NCI-H345 treated with DMSO at 0.1 percent for 48 hours (cell line): ENCODE results near the gene NUAK1.

Source experiments
- DNase-seq: peaks from one replicate; lab custom pipeline; 2025; ENCODE audit not compliant: unreplicated experiment; lab: John Stamatoyannopoulos, UW

NUAK1 gene

DNA sequence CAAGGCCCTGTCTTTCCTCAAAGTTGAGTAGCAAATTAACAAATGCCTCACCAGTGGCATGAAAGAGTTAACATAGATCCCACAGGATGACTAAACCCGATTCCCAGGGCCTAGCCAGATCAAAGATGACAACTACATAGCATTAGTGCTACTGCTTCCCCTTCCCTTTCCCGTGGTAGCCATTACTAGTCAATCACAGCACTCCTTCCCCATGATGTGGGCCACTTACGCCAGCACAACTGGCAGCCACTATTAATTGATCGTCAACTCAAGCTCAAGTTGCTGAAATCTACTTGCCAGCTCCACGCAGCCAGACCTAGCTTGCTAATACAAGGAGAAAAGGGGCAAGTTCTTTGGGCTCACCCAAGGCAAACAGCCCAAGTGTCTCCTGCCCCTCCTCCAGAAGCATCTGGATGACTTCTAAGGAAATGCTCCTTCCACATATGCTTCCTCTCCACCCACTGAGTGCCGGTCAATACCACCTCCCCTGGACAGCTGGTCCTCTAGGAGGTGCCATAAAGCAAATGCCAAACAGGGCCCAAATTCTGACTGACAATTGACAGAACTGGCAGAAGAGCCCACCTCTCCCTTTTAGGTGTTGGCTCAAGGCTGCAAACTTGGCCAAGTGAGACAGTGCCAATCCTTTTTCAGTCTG, 72.6 kb downstream of the NUAK1 start:
- DNase-seq, result no peak

DNA sequence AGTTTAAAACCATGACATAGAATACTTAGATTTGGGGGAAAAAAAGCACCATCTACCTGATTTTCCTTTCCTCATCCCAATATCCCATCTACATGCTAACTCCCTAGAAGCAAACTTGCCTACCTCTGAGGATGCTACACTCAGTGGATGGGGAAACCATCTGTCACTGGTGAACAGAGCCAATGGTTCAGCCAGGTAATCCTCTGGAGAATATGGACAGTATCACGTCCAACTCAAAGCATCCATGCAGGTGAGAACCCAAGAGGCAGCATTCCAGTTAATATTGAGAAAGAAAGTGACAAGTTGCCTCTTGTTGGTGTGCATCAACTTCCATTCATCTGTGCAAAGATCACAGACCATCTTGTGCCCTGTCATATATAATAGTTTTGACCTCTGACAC, 73.2 kb downstream of the NUAK1 start:
- no peak for DNase-seq

DNA sequence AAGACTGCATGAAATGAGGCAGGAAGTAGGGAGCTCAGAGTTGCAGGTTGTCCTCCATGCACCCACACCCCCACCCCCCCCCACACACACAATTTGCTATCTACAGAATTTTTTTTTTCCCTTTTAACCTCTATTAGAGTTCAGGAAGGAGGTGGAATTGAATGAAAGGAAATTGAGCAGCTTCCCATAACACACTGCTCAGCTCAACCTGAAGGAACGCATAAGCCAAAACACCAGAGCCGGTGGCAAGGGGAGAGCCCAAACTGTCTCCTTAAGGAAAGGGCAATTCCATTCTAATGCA, 74.1 kb downstream of the NUAK1 start:
- DNase-seq, result no peak

DNA sequence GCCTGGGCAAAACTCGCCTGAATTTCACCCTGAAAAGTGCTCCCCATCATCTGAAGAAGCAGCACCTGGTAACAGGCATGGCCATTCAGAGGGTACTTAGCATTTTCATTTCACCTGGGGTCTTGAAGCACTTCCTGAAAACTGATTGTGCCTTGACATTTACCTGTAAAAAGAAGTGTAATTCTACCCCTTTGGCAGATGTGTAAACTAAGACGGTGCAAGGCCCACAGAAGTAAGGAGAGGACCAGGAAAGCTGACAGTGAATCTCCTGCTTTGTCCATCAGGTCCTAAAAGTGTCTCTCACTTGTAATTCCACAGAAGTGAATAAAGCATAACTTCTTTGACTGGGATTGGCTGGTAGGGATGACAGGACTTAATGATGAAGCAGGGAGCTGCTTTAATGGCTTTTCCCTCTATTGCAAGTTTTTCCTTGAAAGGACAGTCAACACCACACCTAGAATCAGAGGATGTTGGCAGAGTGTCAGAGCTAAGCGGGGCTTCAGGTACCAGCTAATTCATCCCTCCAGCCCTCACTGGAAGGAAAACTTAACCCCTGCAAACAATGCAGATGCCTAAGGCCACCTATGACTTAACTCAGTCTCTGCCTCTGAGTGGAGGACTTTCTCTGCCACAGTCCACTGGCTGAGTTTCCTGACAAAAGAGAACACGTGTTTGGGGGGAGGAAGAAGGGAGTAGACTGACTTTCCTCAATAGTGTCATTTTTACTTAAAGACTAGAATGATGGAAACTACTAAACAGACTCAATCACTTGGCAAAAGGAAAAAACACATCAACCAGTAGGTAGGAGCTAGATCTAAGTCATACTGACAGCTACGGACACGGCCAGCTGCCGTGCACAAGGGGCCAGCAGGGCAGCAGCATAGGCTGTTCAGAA, 74.7 kb downstream of the NUAK1 start:
- DNase-seq, result no peak

DNA sequence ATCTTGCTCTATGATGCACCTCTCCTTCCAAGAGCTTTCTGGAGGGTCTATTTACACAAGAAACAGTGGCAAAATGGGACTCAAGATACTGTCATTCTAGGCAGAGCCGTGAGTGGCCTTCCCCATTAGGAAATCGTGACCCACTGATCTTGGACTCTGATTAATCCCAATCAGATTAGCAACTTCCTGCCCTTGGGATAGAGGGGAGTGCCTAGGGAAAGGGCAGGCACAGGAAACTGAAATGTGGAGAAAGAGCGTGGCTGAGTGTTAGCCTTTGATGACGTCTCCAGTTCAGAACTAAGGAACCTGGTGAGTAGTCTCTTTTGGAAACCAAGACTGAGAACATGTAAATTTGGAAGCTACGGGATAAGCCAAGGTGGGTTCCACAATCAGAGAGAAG, 76.1 kb downstream of the NUAK1 start:
- no peak for DNase-seq

DNA sequence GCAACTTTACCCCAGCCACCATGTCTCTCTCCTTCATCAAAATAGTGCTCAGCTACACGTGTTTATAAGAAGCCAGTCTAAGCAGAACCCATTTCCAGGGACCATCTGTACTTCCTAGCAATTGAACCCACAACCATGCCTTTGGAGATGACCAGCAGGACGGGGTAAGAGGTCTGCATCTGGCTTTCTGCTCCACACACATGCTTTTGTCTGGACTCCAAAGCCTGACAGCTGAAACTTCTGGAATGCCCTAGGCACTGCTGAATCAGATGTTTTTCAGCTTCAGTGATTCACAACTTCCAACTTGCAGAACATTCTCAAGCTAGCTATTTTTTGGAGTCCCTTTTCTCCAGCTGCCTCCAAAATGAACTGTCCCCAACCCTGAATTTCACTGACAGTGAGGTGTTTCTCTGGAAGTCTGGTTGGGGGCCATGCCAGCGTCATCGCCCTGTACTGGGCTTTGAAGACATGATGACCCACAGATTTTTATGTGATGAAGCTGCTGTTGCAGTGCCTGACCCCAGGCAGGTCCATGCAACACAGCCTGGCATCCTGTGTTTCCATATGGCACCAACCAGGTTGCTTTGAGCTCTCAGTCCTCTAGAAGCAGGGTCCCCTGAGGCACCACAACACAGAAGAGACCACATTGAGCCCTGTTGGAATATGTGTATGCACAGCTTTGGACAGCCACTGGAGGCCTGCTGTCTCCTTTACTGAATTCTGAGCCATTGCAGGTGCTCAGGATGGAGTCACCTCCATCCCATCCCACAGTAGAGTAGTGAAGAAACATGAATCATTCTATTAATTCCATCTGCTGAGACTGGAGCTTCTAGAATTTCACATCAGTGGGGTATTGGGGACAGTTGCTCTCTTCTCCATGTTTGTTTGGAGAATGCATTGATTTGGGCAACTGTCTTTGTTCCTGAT, 80.2 kb downstream of the NUAK1 start:
- no peak for DNase-seq

DNA sequence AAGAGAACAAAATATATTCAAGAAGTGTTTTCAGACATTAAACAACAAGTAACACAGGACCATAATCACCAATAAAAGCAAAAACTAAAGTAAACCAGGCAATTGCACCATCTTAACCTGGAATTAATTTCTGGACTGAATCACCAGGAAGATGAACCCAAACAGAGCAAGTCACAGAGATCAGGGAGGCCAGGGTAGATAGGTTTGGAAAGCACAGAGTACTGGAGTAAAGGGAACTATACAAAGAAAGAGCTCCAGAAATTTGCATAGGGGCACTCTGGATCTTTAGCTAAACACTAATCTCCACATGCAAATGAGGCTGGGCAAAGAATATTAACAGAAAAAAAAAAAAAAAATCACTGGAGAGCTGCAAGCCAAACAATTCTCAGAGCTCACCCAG, 84.7 kb downstream of the NUAK1 start:
- DNase-seq, result no peak

DNA sequence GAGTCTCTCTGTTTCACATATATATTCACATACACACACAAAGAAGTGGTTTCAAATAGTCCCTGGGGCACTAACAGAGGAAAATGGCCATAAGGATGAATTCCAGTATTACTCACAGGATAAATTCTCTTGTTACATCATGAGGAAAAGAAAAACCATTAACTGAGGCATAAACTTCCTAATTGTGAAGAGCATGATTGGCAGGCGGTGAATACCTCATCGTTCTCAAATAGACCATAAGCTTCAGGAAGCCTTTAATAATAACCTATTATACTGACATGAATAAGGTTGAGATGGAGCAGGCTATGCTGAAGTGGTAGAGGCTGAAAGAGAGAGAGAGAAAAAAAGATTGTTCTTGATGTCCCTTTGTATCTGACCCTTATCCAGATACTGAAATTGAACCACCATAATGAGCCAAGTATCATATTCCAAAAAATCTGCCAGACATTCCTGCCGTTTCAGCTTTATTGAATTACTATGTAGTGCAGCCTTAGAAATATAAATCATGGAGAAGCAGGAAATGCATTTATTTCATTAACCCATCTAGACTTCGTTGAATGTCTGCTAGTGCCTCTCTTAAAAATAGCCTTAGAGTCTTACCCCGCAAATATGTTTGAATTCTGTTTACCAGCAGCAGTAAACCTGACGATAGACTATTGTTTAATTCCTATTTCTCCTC, 86.8 kb downstream of the NUAK1 start:
- DNase-seq, result no peak

DNA sequence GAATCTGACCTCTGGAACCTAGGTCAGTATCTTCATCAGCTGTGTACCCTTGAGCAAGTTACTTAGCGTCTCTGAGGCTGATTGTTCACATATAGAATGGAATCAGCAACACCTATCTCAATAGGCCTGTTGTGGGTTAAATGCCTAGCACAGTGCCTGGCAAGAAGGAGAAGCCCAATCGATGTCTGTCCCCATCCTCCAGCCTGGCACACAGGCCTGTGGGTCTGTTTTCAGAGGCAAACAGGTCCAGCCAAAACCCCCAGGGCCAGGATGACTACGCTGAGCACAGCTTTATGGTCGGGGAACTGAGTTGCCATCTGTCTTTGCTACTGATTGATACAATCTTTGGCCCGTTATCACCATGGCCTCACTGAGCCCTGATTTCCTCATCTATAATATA, 89.2 kb downstream of the NUAK1 start:
- DNase-seq, result no peak

DNA sequence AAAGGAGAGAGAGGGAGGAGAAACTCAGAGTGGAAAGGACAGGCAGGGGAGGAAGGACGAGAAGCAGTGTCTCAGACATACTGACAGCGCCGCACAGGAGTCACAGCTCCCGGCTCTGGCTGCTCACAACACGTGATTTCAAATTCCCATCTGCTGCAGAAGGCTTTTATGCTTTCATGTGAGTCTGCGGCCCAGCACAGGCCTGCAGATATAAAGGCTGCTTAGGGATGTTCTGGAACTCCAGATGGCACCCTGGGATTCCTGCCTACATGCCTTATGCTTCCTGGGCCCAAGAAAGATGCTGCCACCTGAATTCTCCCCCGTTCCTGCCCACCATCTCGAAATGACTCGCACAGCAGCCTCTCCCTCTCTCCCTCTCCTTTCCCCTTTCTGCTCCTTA, 89.6 kb downstream of the NUAK1 start:
- no peak for DNase-seq

DNA sequence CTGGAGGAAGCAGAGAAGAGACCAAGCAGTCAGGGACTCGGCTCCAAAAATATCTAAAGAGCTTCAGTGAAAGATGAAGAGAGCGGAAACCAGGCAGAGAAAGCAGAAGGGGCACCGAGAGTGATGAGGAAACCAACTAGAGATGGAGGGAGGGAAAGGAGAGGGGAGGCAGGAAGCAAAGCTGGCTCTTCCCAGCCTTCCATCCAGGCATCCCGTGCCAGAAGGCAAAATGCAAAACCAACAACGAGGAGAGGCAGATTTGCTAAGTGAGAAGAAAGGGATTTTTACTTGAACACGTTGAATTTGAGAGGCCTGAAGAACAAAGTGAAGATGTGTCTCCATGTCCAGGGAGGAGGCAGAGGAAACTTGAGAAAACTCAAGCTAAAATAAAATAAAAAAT, 90.1 kb downstream of the NUAK1 start:
- no peak for DNase-seq

DNA sequence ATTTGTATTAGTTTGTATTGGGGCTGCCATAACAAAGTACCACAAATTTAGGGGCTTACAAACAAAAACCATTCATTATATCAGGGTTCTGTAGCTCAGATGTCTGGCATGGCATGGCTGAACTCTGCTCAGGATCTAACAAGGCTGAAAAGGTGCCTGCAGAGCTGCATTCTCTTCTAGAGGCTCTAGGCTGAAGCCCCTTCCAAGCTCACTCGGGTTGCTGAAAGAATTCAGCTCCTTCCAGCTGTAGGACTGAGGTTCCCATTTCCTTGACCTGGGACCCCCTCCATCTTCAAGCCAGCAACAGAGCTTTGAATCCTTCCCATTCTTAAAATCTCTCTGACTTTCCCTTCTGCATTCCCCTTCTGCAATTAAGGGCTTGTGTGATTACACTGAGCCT, 90.7 kb downstream of the NUAK1 start:
- no peak for DNase-seq

DNA sequence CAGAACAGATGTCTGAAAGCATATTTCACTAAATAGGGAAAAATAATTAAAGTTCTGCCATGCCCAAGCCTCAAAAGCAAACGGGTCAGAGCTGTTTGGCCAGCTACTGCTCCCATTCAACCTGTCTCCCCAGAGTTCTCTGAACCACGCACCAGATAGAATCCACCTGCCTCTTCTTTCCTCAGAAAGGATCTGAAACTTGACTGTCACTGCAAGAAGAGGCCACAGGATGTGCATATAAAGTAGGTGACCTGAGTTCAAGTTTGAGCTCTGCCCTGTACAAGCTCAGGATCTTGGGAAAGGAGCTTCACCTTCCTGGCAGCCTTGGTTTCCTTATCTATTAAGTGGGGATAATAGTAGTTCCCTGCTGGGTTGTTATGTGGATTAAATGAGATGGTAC, 91.8 kb downstream of the NUAK1 start:
- DNase-seq, result no peak

DNA sequence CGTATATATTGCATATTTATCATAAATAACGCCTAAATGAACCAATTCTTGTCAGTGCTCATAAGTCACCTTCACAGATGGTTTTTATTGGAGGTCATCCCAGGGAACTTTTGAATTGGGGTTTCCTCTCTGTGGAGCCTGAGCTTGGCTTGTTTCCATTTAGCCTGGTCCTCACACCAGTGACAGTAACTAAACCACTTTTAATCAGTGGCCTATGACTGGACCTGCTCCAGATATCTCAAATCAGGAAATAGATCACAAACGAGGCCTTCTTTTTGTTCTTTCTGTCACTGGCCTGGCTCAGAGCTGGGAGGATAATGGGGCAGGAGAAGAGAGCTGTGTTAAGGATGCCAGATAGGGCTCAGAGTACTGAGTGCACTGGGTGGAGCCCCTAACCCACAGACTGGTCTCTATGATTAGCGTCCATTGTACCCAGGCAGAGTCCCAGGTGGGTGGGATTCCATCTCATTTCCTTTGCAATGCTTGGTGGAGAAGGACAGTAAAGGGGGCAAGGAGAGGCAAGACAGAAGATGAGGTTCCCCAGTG, 92.4 kb downstream of the NUAK1 start:
- DNase-seq, result no peak

DNA sequence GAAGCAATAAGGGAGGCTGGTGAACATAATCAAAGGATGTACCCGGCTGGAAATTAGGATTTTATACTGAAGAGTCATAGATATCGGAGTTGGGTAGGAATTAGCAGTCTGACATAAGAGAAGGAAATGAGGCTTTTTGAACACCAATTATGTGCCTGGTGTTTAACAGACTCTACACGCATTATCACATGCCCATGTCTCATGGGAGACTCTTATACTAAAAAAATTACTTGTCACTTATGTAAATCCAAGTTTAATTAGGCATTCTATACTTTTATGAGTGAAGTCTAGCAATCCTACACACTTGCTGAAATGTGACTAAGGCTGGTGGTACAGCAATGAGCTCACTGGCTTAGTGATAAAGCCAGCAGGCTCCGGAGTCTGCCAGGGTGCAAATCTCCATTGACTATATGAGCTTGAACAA, 93.5 kb downstream of the NUAK1 start:
- no peak for DNase-seq

DNA sequence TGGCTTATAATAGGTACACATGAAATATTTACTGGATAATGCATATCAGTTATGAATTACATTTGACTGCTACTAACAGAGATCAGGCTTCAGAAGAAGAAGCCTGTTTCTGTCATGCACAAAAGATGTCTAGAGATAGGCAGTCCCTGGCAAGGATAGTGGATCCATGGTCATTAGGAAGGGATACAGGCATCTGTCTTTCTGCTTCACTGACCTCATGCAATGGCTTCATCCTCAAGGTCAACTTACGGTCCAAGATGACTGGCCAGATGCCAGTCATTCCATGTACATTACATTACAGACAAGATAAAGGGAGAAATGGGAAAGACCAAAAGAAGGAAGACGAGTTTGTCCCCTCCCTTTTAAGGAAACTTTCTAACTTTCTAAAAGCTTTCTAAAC, 94.0 kb downstream of the NUAK1 start:
- DNase-seq, result no peak

DNA sequence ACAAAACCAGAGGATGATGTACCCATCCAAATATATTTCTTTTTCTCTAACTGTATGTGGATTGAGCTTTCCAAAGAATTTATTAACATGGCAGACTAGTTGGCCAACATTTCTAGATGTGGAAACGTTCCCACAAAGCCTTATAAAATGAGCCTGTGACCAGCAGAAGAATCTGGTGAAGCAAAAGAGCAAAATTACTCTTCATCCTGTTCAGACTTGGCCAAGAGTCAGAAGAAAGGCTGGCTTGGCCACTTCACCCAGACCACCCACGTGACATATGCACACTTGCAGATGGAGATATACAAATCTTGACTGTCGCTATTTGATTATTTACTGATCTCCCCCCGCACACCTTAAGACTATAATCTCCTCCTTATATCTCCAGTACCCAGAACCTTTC, 96.7 kb downstream of the NUAK1 start:
- DNase-seq, result no peak

DNA sequence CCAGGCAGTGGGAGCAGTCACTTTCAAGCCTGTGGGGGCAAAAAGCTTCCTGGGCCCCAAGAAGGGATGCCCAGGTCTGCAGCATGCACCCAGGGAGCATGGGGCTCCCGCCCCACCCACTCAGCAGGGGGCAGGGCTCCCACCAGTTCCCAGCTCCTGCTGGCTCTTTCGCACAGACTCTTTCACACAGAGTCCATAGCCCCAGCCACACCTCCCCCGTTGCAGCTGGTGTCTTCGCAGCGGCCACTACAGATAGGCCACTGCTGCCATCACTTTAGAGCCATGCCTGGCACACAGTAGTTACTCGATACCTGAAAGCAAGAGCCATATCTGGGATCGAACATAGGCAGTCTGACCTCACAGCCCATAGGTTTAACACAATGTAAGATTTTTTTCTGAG, 98.2 kb downstream of the NUAK1 start:
- DNase-seq, result no peak

DNA sequence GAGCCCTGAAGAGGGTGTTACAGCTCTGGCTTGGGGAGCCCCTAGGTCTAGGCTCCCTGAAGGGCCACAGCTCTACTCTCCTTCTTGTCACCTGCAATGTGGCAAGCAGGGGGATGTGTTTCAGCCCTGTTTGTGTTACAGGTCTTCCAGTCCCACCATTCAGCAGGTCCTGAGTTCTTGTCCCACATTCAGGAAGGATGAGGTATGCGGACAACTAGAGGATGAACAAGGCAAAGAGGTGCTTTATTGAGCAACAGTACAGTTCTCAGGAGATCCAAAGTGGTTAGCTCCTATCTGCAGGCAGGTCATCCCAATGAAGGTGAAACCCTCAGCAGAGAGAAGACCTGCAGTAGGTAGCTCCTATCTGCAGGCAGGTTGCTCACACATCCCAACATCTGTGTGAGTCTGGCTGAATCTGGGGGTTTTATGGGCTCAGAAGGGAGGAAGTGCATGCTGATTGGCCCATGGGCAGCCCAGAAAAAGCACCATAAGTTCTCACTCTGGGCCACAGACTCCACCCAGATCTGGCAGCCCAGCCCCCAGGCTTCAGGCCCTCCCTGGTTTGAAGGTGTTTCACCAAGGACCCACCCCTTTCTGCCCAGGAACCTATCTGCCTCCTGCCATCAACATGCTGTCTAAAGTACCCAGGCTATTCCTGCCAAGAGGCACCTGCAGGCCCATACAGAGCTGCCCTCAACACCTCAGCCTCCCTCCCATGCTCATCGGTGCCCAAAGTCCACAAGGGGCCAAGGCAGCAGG, 98.9 kb downstream of the NUAK1 start:
- DNase-seq, result no peak

DNA sequence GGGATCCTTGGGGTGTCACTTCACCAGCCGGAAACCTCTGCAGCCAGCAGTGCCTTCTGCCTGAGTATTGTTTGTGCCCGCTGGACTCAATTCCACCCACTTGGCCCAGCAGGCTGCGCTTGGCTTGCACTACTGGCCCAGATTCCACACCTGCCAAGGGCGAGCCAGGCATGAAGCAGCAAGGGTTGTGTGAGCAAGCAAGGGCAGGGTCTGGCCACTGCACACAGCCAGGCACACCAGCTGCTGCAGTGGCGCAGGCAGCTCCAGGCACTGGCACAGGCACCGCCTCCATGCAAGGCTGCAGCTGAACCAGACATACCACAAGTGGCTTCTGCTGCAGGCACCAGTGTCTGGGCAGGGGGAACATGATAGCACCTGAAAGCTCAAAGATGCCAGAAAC, 99.5 kb downstream of the NUAK1 start:
- no peak for DNase-seq
